GM12878 (cell line): ENCODE results near the gene STX1B. TPM values are rescaled to one million over a fixed set of nuclear protein-coding genes. Genes with fewer than 3 reads are reported as not detected.
A peak's percentile ranks its signal among the peaks of the same experiment; 100 is the strongest.

Experiments used
- ATAC-seq: fragments of 200-7000 bp; cut with Tn5 transposase; 3 replicates; pipeline ENCODE4 v1.9.1; 2020; ENCODE audit warnings: mild to moderate bottlenecking, moderate library complexity
- BruUV-seq: library from RNA; stranded (reverse); fragments of 400-500 nt; replicated peaks from 2 replicates; lab custom pipeline; 2021; lab: Mats Ljungman, UMichigan
- CTCF ChIA-PET: fragments of 300-600 bp; sonication (Branson Sonifier 250); formaldehyde crosslinking; extraction: SDS; loops from one replicate; lab custom pipeline; 2021; ENCODE audit warnings: inconsistent platforms; lab: Yijun Ruan, JAX
- POLR2A ChIA-PET: fragments of 350-600 bp; formaldehyde crosslinking; extraction: SDS; loops from one replicate; lab custom pipeline; 2021; ENCODE audit warnings: inconsistent platforms; lab: Charles Lee
- RAD21 ChIA-PET: fragments of 300-600 bp; sonication (Branson Sonifier 250); formaldehyde crosslinking; loops from one replicate; lab custom pipeline; 2023; ENCODE audit warnings: antibody characterized with exemption; ENCODE audit not compliant: unreplicated experiment; lab: Charles Lee
- SMC1A ChIA-PET: fragments of 300-600 bp; sonication (Branson Sonifier 250); formaldehyde crosslinking; loops from one replicate; lab custom pipeline; 2023; ENCODE audit not compliant: unreplicated experiment, uncharacterized antibody; lab: Charles Lee
- DNase-seq: peaks from one replicate; pipeline ENCODE4 v3.0.0-alpha.2; 2011; ENCODE audit warnings: low read depth, low spot score
- FAIRE-seq: peaks from 3 replicates; lab custom pipeline; 2011; peaks lifted over from hg19 to GRCh38; lab: Jason Lieb, UNC
- H2AFZ ChIP-seq: 2 replicates; pipeline ENCODE4 v1.6.0; 2011; ENCODE audit warnings: low read depth, low read length, control low read depth; ENCODE audit not compliant: control insufficient read depth
- H3K27ac ChIP-seq: 2 replicates; pipeline ENCODE4 v1.5.1; 2011; ENCODE audit warnings: control low read depth; ENCODE audit not compliant: control insufficient read depth, insufficient read depth
- H3K27me3 ChIP-seq, 2 experiments: replicated peaks in 1 of 2; 2 replicates each; pipeline versions ENCODE4 v1.6.0 to v1.6.1; 2011; ENCODE audit warnings: low read length in 1 of 2; ENCODE audit not compliant: control insufficient read depth in 2 of 2, insufficient read depth in 2 of 2
- H3K36me3 ChIP-seq, 2 experiments: 2 replicates each; pipeline ENCODE4 v1.5.1; 2011; ENCODE audit warnings: low read length in 1 of 2; ENCODE audit not compliant: control insufficient read depth in 2 of 2, insufficient read depth in 2 of 2
- H3K4me1 ChIP-seq: 2 replicates; pipeline ENCODE4 v1.6.1; 2011; ENCODE audit warnings: mild to moderate bottlenecking, low read length, moderate library complexity, mixed read lengths; ENCODE audit not compliant: control insufficient read depth, insufficient read depth
- H3K4me2 ChIP-seq: 2 replicates; pipeline ENCODE4 v1.6.0; 2011; ENCODE audit warnings: control low read depth; ENCODE audit not compliant: control insufficient read depth, insufficient read depth
- H3K4me3 ChIP-seq: fragments of 200-600 bp; sonication (generic); 2 replicates; pipeline ENCODE4 v1.5.1; 2016
- H3K79me2 ChIP-seq: 2 replicates; pipeline ENCODE4 v1.6.0; 2011; ENCODE audit warnings: low read length; ENCODE audit not compliant: control insufficient read depth, insufficient read depth
- H3K9ac ChIP-seq: 2 replicates; pipeline ENCODE4 v1.8.0; 2011; ENCODE audit warnings: low read length, control low read depth, mixed read lengths; ENCODE audit not compliant: control insufficient read depth, insufficient read depth
- H3K9me3 ChIP-seq: replicated peaks from 3 replicates; pipeline ENCODE4 v1.5.1; 2011; ENCODE audit warnings: mild to moderate bottlenecking, low read length; ENCODE audit not compliant: control insufficient read depth, insufficient read depth
- H4K20me1 ChIP-seq: 2 replicates; pipeline ENCODE4 v1.6.0; 2011; ENCODE audit not compliant: control insufficient read depth, insufficient read depth
- KDM1A ChIP-seq: fragments of 200-600 bp; sonication (generic); IDR thresholded peaks from 2 replicates; pipeline ENCODE4 v1.6.1; 2016; ENCODE audit warnings: borderline replicate concordance
- LARP7 ChIP-seq: fragments of 450-650 bp; IDR thresholded peaks from 2 replicates; pipeline ENCODE4 v1.6.1; 2017; ENCODE audit warnings: mild to moderate bottlenecking
- RBBP5 ChIP-seq: fragments of 200-600 bp; sonication (generic); conservative IDR thresholded peaks from 2 replicates; pipeline ENCODE4 v1.6.1; 2016
- RELA ChIP-seq: fragments of 450-650 bp; IDR thresholded peaks from 2 replicates; pipeline ENCODE4 v1.8.0; 2014; ENCODE audit warnings: borderline replicate concordance; ENCODE audit not compliant: partially characterized antibody
- SUZ12 ChIP-seq: fragments of 200-600 bp; sonication (generic); IDR thresholded peaks from one replicate; pipeline ENCODE4 v1.6.1; 2018; ENCODE audit warnings: antibody characterized with exemption, mild to moderate bottlenecking; ENCODE audit not compliant: unreplicated experiment
- ZBED1 ChIP-seq: IDR thresholded peaks from 2 replicates; pipeline ENCODE4 v1.6.1; 2016; ENCODE audit warnings: borderline replicate concordance
- WGBS: methylation state at CpG from one replicate; pipeline ENCODE4 v1.1.6; 2016; ENCODE audit warnings: low lambda C conversion rate; ENCODE audit not compliant: insufficient replicate concordance, insufficient coverage; ENCODE audit errors: missing lambda C conversion rate; 5-methylcytosine and 5-hydroxymethylcytosine counted together
- in situ Hi-C: fragments of 300-500 bp; cut with MboI; formaldehyde crosslinking; loops from 9 replicates; pipeline ENCODE4 v1.14.3; 2018; ENCODE audit warnings: mixed read lengths
- intact Hi-C: fragments of 100-400 bp; cut with micrococcal nuclease; formaldehyde crosslinking; loops from one replicate; pipeline ENCODE4 v1.14.2; 2022; ENCODE audit not compliant: unreplicated experiment
- polyA plus RNA-seq, 11 experiments: library from polyadenylated mRNA; depleted of rRNA in 4 of 11; unstranded in 6 of 11; stranded (reverse) in 5 of 11; fragments of >200 nt; fragmentation: Nextera tagmentation in 4 of 11; fragmentation: Illumina TruSeq in 1 of 11; extraction: Ambion mirVana in 4 of 11; extraction: Trizol in 1 of 11; gene quantifications; 1 replicate in 1 of 11; 2 replicates in 10 of 11; pipeline versions ENCODE4 v1.2.1 to v1.2.3, GENCODE V29; 2011 to 2016; ENCODE audit warnings: inconsistent platforms in 2 of 11, missing spikeins in 2 of 11, low read depth in 1 of 11
- total RNA-seq, 4 experiments: library from RNA; depleted of rRNA in 3 of 4; stranded (reverse); fragments of >200 nt in 3 of 4; fragmentation: Illumina TruSeq in 1 of 4; extraction: Trizol in 1 of 4; gene quantifications; 2 replicates each; pipeline versions ENCODE4 v1.2.1 to v1.2.3, GENCODE V29; 2013 to 2021
- TF ChIP-seq, protein P1 (sequence below): IDR thresholded peaks from 2 replicates; pipeline ENCODE4 v1.6.1; 2012; ENCODE audit warnings: low read depth, low read length, improper control_type of control experiment
- TF ChIP-seq, protein P2 (sequence below): fragments of 450-650 bp; formaldehyde crosslinking; IDR thresholded peaks from 2 replicates; pipeline ENCODE4 v1.5.0; 2022; ENCODE audit warnings: mild to moderate bottlenecking, missing genetic modification characterization

Gene STX1B
- total and polyA plus RNA-seq, 10 of the 15 experiments (the other 5 are each of a cell fraction or from before 2014, with no cell fraction given): 0.22 to 2.5 (median 1.1) TPM

DNA sequence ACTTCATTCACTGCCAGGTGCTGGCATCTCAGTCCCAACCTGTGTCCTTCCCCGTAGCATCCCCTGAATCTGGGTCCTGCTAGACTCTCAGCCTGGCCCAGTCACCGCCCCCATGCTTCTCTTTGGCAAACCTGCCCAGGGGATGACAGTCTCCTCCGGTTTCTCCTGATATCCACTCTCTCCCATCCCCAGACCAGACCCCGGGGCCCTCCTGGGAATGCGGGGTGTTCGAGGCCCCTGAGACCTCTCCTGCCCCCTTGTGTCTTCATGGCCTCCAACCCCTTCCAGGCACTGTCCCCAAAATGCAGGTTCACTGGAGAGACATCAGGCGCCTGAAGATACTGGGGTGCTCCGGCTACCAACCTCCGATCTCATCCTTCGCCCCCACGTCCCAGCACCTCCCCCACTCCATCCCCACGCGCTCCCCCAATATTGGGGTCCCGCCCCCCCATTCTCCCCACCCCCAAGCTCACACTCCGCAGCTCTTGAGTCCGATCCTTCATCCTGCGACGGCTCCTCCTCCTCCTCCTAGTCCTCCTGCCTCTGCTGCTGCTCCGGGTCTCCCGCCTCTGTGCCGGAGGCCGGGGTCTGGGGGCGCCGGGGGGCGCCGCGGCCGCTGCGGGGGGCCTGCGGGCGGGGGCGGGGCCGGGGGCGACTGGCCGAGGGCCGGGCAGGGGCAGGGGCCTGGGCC lies 399 bp downstream of the STX1B start:
- Histone ChIP-seq H3K27ac (no peak overlapping the region), H3K79me2 (no peaks in the 10 kb centered on the region), H3K9ac (no peak overlapping the region)
- WGBS: 12% methylated on average over 22 of the region's 36 CpGs
- SMC1A ChIA-PET: no interaction called here
- CTCF ChIA-PET: interaction anchor here (2.0 kb wide), 1 partner anchor 83 kb away, joined by 5 read pairs; no protein-coding TSS in a partner anchor
- DNase-seq: no peak
- TF ChIP-seq SUZ12: no peak
- TF ChIP-seq RELA: no peak
- no peak for TF ChIP-seq LARP7
- TF ChIP-seq KDM1A: no peak
- TF ChIP-seq ZBED1: no peak
- TF ChIP-seq RBBP5: no peak
- TF ChIP-seq, protein P1, sequence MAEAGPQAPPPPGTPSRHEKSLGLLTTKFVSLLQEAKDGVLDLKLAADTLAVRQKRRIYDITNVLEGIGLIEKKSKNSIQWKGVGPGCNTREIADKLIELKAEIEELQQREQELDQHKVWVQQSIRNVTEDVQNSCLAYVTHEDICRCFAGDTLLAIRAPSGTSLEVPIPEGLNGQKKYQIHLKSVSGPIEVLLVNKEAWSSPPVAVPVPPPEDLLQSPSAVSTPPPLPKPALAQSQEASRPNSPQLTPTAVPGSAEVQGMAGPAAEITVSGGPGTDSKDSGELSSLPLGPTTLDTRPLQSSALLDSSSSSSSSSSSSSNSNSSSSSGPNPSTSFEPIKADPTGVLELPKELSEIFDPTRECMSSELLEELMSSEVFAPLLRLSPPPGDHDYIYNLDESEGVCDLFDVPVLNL: no peak
- TF ChIP-seq, protein P2, sequence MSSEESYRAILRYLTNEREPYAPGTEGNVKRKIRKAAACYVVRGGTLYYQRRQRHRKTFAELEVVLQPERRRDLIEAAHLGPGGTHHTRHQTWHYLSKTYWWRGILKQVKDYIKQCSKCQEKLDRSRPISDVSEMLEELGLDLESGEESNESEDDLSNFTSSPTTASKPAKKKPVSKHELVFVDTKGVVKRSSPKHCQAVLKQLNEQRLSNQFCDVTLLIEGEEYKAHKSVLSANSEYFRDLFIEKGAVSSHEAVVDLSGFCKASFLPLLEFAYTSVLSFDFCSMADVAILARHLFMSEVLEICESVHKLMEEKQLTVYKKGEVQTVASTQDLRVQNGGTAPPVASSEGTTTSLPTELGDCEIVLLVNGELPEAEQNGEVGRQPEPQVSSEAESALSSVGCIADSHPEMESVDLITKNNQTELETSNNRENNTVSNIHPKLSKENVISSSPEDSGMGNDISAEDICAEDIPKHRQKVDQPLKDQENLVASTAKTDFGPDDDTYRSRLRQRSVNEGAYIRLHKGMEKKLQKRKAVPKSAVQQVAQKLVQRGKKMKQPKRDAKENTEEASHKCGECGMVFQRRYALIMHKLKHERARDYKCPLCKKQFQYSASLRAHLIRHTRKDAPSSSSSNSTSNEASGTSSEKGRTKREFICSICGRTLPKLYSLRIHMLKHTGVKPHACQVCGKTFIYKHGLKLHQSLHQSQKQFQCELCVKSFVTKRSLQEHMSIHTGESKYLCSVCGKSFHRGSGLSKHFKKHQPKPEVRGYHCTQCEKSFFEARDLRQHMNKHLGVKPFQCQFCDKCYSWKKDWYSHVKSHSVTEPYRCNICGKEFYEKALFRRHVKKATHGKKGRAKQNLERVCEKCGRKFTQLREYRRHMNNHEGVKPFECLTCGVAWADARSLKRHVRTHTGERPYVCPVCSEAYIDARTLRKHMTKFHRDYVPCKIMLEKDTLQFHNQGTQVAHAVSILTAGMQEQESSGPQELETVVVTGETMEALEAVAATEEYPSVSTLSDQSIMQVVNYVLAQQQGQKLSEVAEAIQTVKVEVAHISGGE (CRISPR knock-in tag): no peak
- TF ChIP-seq, all 136 proteins: peak for 0
- intact Hi-C loops: no loop called here
- RAD21 ChIA-PET: no interaction called here
- H3K4me2 ChIP-seq: no peak overlapping the region
- H4K20me1 ChIP-seq: no peaks in the 10 kb centered on the region
- POLR2A ChIA-PET: interaction anchor here (1.1 kb wide), 1 partner anchor 13 kb away, joined by 4 read pairs; no protein-coding TSS in a partner anchor
- no peaks in the 10 kb centered on the region for H3K36me3 ChIP-seq
- BruUV-seq: no TSS peak
- no peaks in the 10 kb centered on the region for H3K4me1 ChIP-seq
- H3K4me3 ChIP-seq: no peak overlapping the region
- ATAC-seq (peak; percentile 15; the same call in 1 of the 3 replicates), FAIRE-seq (no peak)
- in situ Hi-C loops: no loop called here
- no peak overlapping the region for H2AFZ ChIP-seq
- H3K27me3 ChIP-seq: peaks cover 3 to 10% of the 10 kb centered on the region in 2 experiments
- H3K9me3 ChIP-seq: no peaks in the 10 kb centered on the region
